Right cardiac atrium (tissue), 5 donors: Measurements from ENCODE around the gene CYB5B. TPM values are rescaled to one million over a fixed set of nuclear protein-coding genes. Genes with fewer than 3 reads are reported as not detected.
A peak's percentile ranks its signal among the peaks of the same experiment; 100 is the strongest.

Source experiments
- ATAC-seq, 2 donors: fragments of 200-7000 bp; cut with Tn5 transposase; one replicate each; pipeline versions ENCODE4 v1.8.0 to v1.9.1; 2020; ENCODE audit warnings: moderate library complexity in 2 of 2, mild to moderate bottlenecking in 1 of 2
- DNase-seq, 3 donors: peaks; one replicate each; pipeline ENCODE4 v3.0.0-alpha.2; 2020
- H3K27ac ChIP-seq: one replicate; pipeline ENCODE4 v1.5.1; 2013; ENCODE audit warnings: mild to moderate bottlenecking, low read length, control low read depth, moderate library complexity
- H3K27me3 ChIP-seq: one replicate; pipeline ENCODE4 v1.6.1; 2013; ENCODE audit not compliant: control insufficient read depth, insufficient read depth
- H3K4me1 ChIP-seq: one replicate; pipeline ENCODE4 v1.6.1; 2013; ENCODE audit warnings: low read length; ENCODE audit not compliant: control insufficient read depth, insufficient read depth
- H3K4me3 ChIP-seq: one replicate; pipeline ENCODE4 v1.5.1; 2013; ENCODE audit warnings: low read length, control low read depth
- H3K9me3 ChIP-seq: one replicate; pipeline ENCODE4 v1.6.1; 2013; ENCODE audit warnings: low read length; ENCODE audit not compliant: control insufficient read depth
- WGBS: extraction: QIAGEN DNeasy Blood & Tissue Kit; methylation state at CpG from one replicate; pipeline ENCODE4 v1.1.7; 2013; 5-methylcytosine and 5-hydroxymethylcytosine counted together
- intact Hi-C, 4 donors: fragments of 100-400 bp; cut with DNase I; formaldehyde crosslinking; loops; one replicate each; pipeline versions ENCODE4 v1.11.0 to v1.14.0; 2022 to 2023
- polyA plus RNA-seq: library from polyadenylated mRNA; stranded (reverse); fragments of 200-250 nt; gene quantifications from one replicate; pipeline ENCODE4 v1.2.3, GENCODE V29; 2013
- total RNA-seq, 4 donors: library from RNA; stranded (reverse); fragmentation: NEBNext Ultra II Directional; extraction: Animal tissue kit (Norgen Biotek cat#: 25700); gene quantifications; one replicate each; pipeline ENCODE4 v1.2.1, GENCODE V29; 2021
- donor health status: healthy with polysubstance abuse.
- donor health status: DM: no; HTN: yes; CAD: no.
- donor health status: DM: no; HTN: no; CAD: no.
- donor health status: DM: no; HTN: yes; CAD: no; lungs with severe emphysema.
- donor health status: DM: yes; HTN: yes; CAD: no.

Gene CYB5B
- total and polyA plus RNA-seq, 5 donors: 63.9 to 68.7 (median 65.6) TPM

GRCh38 chr16:69476920-69477443 is 52.6 kb downstream of the CYB5B start:
- H3K4me3 ChIP-seq: no peak overlapping the region
- H3K9me3 ChIP-seq: no peaks in the 10 kb centered on the region
- WGBS: 25% methylated on average over 1 of the region's 1 CpG
- peaks cover 5% of the 10 kb centered on the region for H3K4me1 ChIP-seq
- DNase-seq (no peak), ATAC-seq (peak in 1 of 2 donors; percentile 20)
- no peak overlapping the region for H3K27ac ChIP-seq
- intact Hi-C loops: no loop called here
- H3K27me3 ChIP-seq: no peaks in the 10 kb centered on the region

- DNase-seq (no peak), ATAC-seq (no peak)
- no peaks in the 10 kb centered on the region for H3K9me3 ChIP-seq
- H3K4me3 ChIP-seq: no peak overlapping the region
- peaks cover 5% of the 10 kb centered on the region for H3K4me1 ChIP-seq
- WGBS: 27% methylated on average over 6 of the region's 6 CpGs
- no peak overlapping the region for H3K27ac ChIP-seq
- intact Hi-C loops: no loop called here
- H3K27me3 ChIP-seq: no peaks in the 10 kb centered on the region
Measured at GRCh38 chr16:69477546-69477945, 53.1 kb downstream of the CYB5B start.

GRCh38 chr16:69478685-69479084 is 54.3 kb downstream of the CYB5B start:
- no peaks in the 10 kb centered on the region for H3K9me3 ChIP-seq
- no peak overlapping the region for H3K27ac ChIP-seq
- DNase-seq: no peak
- no peaks in the 10 kb centered on the region for H3K27me3 ChIP-seq
- no peak for ATAC-seq
- no peak overlapping the region for H3K4me3 ChIP-seq
- intact Hi-C loops: no loop called here
- 94% methylated on average over 6 of the region's 6 CpGs for WGBS
- peaks cover 5% of the 10 kb centered on the region for H3K4me1 ChIP-seq

- DNase-seq (no peak), ATAC-seq (no peak)
- 88% methylated on average over 3 of the region's 3 CpGs for WGBS
- intact Hi-C loops: loop anchor here in 1 of 4 donors (10.0 kb wide), 1 partner anchor 85 kb away; the partner anchor contains the start of gene NFAT5
- Histone ChIP-seq H3K9me3 (no peaks in the 10 kb centered on the region), H3K27ac (no peak overlapping the region), H3K4me3 (no peak overlapping the region), H3K4me1 (peaks cover 5% of the 10 kb centered on the region), H3K27me3 (no peaks in the 10 kb centered on the region)
Measured at GRCh38 chr16:69479775-69480174, 55.4 kb downstream of the CYB5B start.

- WGBS: 22% methylated on average over 12 of the region's 12 CpGs
- intact Hi-C loops: loop anchor here in 1 of 4 donors (10.0 kb wide), 1 partner anchor 83 kb away; the partner anchor contains the start of gene NFAT5
- Histone ChIP-seq H3K9me3 (no peaks in the 10 kb centered on the region), H3K4me1 (peaks cover 3% of the 10 kb centered on the region), H3K4me3 (no peak overlapping the region), H3K27ac (peak overlapping the region; percentile 92), H3K27me3 (no peaks in the 10 kb centered on the region)
- DNase-seq: peak; percentile 94 to 97 (median 96)
- peak; percentile 98 for ATAC-seq
Measured at GRCh38 chr16:69481901-69482341, 57.5 kb downstream of the CYB5B start.

- Histone ChIP-seq H3K27me3 (no peaks in the 10 kb centered on the region), H3K9me3 (no peaks in the 10 kb centered on the region), H3K27ac (peak overlapping the region; percentile 92), H3K4me1 (peaks cover under 1% of the 10 kb centered on the region), H3K4me3 (no peak overlapping the region)
- intact Hi-C loops: loop anchor here in 1 of 4 donors (10.0 kb wide), 1 partner anchor 82 kb away; the partner anchor contains the start of gene NFAT5
- peak; percentile 85 to 93 (median 89) for DNase-seq
- WGBS: 39% methylated on average over 10 of the region's 10 CpGs
- ATAC-seq: peak; percentile 89 to 93
Measured at GRCh38 chr16:69482410-69482991, 58.1 kb downstream of the CYB5B start.

- 68% methylated on average over 5 of the region's 5 CpGs for WGBS
- intact Hi-C loops: loop anchor here in 1 of 4 donors (10.0 kb wide), 1 partner anchor 81 kb away; the partner anchor contains the start of gene NFAT5
- no peak overlapping the region for H3K27ac ChIP-seq
- no peaks in the 10 kb centered on the region for H3K4me1 ChIP-seq
- DNase-seq: peak in 1 of 3 donors; percentile 61
- H3K9me3 ChIP-seq: no peaks in the 10 kb centered on the region
- no peaks in the 10 kb centered on the region for H3K27me3 ChIP-seq
- H3K4me3 ChIP-seq: no peak overlapping the region
- ATAC-seq: no peak
Measured at GRCh38 chr16:69483611-69484010, 59.2 kb downstream of the CYB5B start.

GRCh38 chr16:69485361-69485760 is 60.9 kb downstream of the CYB5B start:
- H3K4me3 ChIP-seq: no peak overlapping the region
- no peak overlapping the region for H3K27ac ChIP-seq
- no peaks in the 10 kb centered on the region for H3K27me3 ChIP-seq
- H3K9me3 ChIP-seq: no peaks in the 10 kb centered on the region
- 95% methylated on average over 2 of the region's 2 CpGs for WGBS
- no peak for DNase-seq
- intact Hi-C loops: loop anchor here in 1 of 4 donors (10.0 kb wide), 1 partner anchor 79 kb away; the partner anchor contains the start of gene NFAT5
- H3K4me1 ChIP-seq: no peaks in the 10 kb centered on the region
- ATAC-seq: no peak

GRCh38 chr16:69485816-69486215 is 61.4 kb downstream of the CYB5B start:
- intact Hi-C loops: loop anchor here in 1 of 4 donors (10.0 kb wide), 1 partner anchor 79 kb away; the partner anchor contains the start of gene NFAT5
- DNase-seq (no peak), ATAC-seq (no peak)
- Histone ChIP-seq H3K4me3 (no peak overlapping the region), H3K27me3 (no peaks in the 10 kb centered on the region), H3K27ac (no peak overlapping the region), H3K9me3 (no peaks in the 10 kb centered on the region), H3K4me1 (no peaks in the 10 kb centered on the region)
- WGBS: 91% methylated on average over 6 of the region's 6 CpGs

GRCh38 chr16:69486272-69486671 is 61.9 kb downstream of the CYB5B start:
- H3K4me1 ChIP-seq: no peaks in the 10 kb centered on the region
- WGBS: 86% methylated on average over 5 of the region's 5 CpGs
- H3K27ac ChIP-seq: no peak overlapping the region
- DNase-seq (no peak), ATAC-seq (no peak)
- H3K27me3 ChIP-seq: no peaks in the 10 kb centered on the region
- no peaks in the 10 kb centered on the region for H3K9me3 ChIP-seq
- H3K4me3 ChIP-seq: no peak overlapping the region
- intact Hi-C loops: loop anchor here in 1 of 4 donors (10.0 kb wide), 1 partner anchor 79 kb away; the partner anchor contains the start of gene NFAT5

GRCh38 chr16:69486724-69487123 is 62.3 kb downstream of the CYB5B start:
- ATAC-seq (no peak), DNase-seq (no peak)
- H3K4me1 ChIP-seq: no peaks in the 10 kb centered on the region
- no peaks in the 10 kb centered on the region for H3K27me3 ChIP-seq
- no peak overlapping the region for H3K27ac ChIP-seq
- 93% methylated on average over 11 of the region's 11 CpGs for WGBS
- no peak overlapping the region for H3K4me3 ChIP-seq
- intact Hi-C loops: loop anchor here in 1 of 4 donors (10.0 kb wide), 1 partner anchor 78 kb away; the partner anchor contains the start of gene NFAT5
- H3K9me3 ChIP-seq: no peaks in the 10 kb centered on the region
